Measurements from ENCODE around the gene CBX4. TPM values are rescaled to one million over a fixed set of nuclear protein-coding genes. Genes with fewer than 3 reads are reported as not detected.

CBX4 gene
- total and polyA plus RNA-seq, 2 of the 13 experiments (the other 11 are each of a cell fraction or from before 2014, with no cell fraction given) = 25.8 to 50.8 TPM

- no peak for TF ChIP-seq ETS1 (CRISPR knock-in tag; IDR thresholded peaks at IDR 0.05)
- TF ChIP-seq, protein P1, sequence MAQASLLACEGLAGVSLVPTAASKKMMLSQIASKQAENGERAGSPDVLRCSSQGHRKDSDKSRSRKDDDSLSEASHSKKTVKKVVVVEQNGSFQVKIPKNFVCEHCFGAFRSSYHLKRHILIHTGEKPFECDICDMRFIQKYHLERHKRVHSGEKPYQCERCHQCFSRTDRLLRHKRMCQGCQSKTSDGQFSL (CRISPR knock-in tag; IDR thresholded peaks at IDR 0.05) = no peak
- no peak for TF ChIP-seq CEBPB (IDR thresholded peaks at IDR 0.05; ENCODE audit: borderline replicate concordance, low read depth, low read length)
- peak; percentile 67; the same call in 1 of the 2 replicates for TF ChIP-seq ZNF253 (CRISPR knock-in tag; IDR thresholded peaks at IDR 0.05; ENCODE audit: borderline replicate concordance)
- no peak for TF ChIP-seq ZFP36 (IDR thresholded peaks at IDR 0.05; ENCODE audit: borderline replicate concordance, low read depth, low read length, partially characterized antibody)
- TF ChIP-seq SP5 (CRISPR knock-in tag; IDR thresholded peaks at IDR 0.05; ENCODE audit: borderline replicate concordance, low read depth) = no peak
- no peak for TF ChIP-seq BHLHE40 (IDR thresholded peaks at IDR 0.05; ENCODE audit: low read length)
- no peak for TF ChIP-seq ZSCAN29 (CRISPR knock-in tag; conservative IDR thresholded peaks at IDR 0.05)
- TF ChIP-seq ZNF816 (CRISPR knock-in tag; IDR thresholded peaks at IDR 0.05; ENCODE audit: borderline replicate concordance) = no peak
- TF ChIP-seq RFX5 (IDR thresholded peaks at IDR 0.05; ENCODE audit: low read depth, low read length) = no peak
- TF ChIP-seq GMEB1 (CRISPR knock-in tag; IDR thresholded peaks at IDR 0.05; ENCODE audit: borderline replicate concordance) = peak; percentile 25; the same call in 1 of the 2 replicates
- TF ChIP-seq, protein P2, sequence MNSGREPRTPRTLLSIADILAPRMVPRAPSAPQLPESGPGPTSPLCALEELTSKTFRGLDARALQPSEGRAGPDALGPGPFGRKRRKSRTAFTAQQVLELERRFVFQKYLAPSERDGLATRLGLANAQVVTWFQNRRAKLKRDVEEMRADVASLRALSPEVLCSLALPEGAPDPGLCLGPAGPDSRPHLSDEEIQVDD (CRISPR knock-in tag; IDR thresholded peaks at IDR 0.05; ENCODE audit: borderline replicate concordance) = no peak
- no peak for TF ChIP-seq TOPORS (CRISPR knock-in tag; IDR thresholded peaks at IDR 0.05)
- no peak for TF ChIP-seq SMAD1 (CRISPR knock-in tag; IDR thresholded peaks at IDR 0.05; ENCODE audit: borderline replicate concordance, low read depth)
- no peak for TF ChIP-seq FOXP4 (CRISPR knock-in tag; IDR thresholded peaks at IDR 0.05)
- TF ChIP-seq RARG (CRISPR knock-in tag; IDR thresholded peaks at IDR 0.05; ENCODE audit: low read depth) = no peak
- no peak for TF ChIP-seq MBD4 (IDR thresholded peaks at IDR 0.05; ENCODE audit: borderline replicate concordance, low read length)
- no peak for TF ChIP-seq ZNF577 (CRISPR knock-in tag; IDR thresholded peaks at IDR 0.05; ENCODE audit: borderline replicate concordance, low read depth)
- no peak for TF ChIP-seq ZNF746 (CRISPR knock-in tag; IDR thresholded peaks at IDR 0.05)
- TF ChIP-seq, protein P3, sequence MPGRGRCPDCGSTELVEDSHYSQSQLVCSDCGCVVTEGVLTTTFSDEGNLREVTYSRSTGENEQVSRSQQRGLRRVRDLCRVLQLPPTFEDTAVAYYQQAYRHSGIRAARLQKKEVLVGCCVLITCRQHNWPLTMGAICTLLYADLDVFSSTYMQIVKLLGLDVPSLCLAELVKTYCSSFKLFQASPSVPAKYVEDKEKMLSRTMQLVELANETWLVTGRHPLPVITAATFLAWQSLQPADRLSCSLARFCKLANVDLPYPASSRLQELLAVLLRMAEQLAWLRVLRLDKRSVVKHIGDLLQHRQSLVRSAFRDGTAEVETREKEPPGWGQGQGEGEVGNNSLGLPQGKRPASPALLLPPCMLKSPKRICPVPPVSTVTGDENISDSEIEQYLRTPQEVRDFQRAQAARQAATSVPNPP (CRISPR knock-in tag; IDR thresholded peaks at IDR 0.05) = no peak
- TF ChIP-seq HMG20A (CRISPR knock-in tag; IDR thresholded peaks at IDR 0.05; ENCODE audit: borderline replicate concordance) = no peak
- 0 out of 2 replicates have a peak, but pooled peaks have one; percentile 31 for TF ChIP-seq IRF1 (CRISPR knock-in tag; IDR thresholded peaks at IDR 0.05; ENCODE audit: low read depth)
Measured at GRCh38 chr17:79841369-79842135, 2.3 kb upstream of the CBX4 start (continued).
